Stomach (tissue), 4 donors: ENCODE measurements around the gene WWOX.

Experiments
- POLR2A ChIP-seq, 4 donors: fragments of 450-650 bp; IDR thresholded peaks; one replicate each; pipeline ENCODE4 v1.6.1; 2016; ENCODE audit warnings: antibody characterized with exemption in 4 of 4, control low read depth in 2 of 4, mild to moderate bottlenecking in 1 of 4, moderate library complexity in 1 of 4
- TF ChIP-seq, protein P1 (sequence below), 7 experiments: fragments of 450-650 bp in 4 of 7; fragments of 200-600 bp in 3 of 7; sonication (generic) in 3 of 7; IDR thresholded peaks; one replicate each; pipeline ENCODE4 v1.5.1; 2016 to 2019; ENCODE audit warnings: antibody characterized with exemption in 7 of 7, control low read depth in 2 of 7, mild to moderate bottlenecking in 1 of 7

GRCh38 chr16:78709137-78709884 lies 609.9 kb downstream of the WWOX start:
- TF ChIP-seq, protein P1, sequence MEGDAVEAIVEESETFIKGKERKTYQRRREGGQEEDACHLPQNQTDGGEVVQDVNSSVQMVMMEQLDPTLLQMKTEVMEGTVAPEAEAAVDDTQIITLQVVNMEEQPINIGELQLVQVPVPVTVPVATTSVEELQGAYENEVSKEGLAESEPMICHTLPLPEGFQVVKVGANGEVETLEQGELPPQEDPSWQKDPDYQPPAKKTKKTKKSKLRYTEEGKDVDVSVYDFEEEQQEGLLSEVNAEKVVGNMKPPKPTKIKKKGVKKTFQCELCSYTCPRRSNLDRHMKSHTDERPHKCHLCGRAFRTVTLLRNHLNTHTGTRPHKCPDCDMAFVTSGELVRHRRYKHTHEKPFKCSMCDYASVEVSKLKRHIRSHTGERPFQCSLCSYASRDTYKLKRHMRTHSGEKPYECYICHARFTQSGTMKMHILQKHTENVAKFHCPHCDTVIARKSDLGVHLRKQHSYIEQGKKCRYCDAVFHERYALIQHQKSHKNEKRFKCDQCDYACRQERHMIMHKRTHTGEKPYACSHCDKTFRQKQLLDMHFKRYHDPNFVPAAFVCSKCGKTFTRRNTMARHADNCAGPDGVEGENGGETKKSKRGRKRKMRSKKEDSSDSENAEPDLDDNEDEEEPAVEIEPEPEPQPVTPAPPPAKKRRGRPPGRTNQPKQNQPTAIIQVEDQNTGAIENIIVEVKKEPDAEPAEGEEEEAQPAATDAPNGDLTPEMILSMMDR (IDR thresholded peaks at IDR 0.05): no peak
- no peak for TF ChIP-seq POLR2A (IDR thresholded peaks at IDR 0.05)
